GM19372 (cell line): ENCODE measurements around the gene HTRA1.

Experiments used
- ATAC-seq: cut with Tn5 transposase; IDR thresholded peaks from one replicate; pipeline ENCODE4 v1.9.1; 2021; ENCODE audit warnings: mild to moderate bottlenecking, low read depth, moderate library complexity; ENCODE audit not compliant: unreplicated experiment

Gene HTRA1

GRCh38 chr10:122454071-122454470, 7.3 kb upstream of the HTRA1 start:
- ATAC-seq: no peak

- no peak for ATAC-seq
These were observed 6.7 kb upstream of the HTRA1 start, which contains the start of gene ARMS2 for GRCh38 chr10:122454603-122455080. Gene ARMS2 (plus strand): TSS chr10:122454653. CDS start chr10:122454728, 75 bp downstream.

GRCh38 chr10:122455376-122456079, 5.8 kb upstream of the HTRA1 start:
- no peak for ATAC-seq

- ATAC-seq: no peak
These were observed 3.4 kb upstream of the HTRA1 start for GRCh38 chr10:122457934-122458333.

- no peak for ATAC-seq
These were observed 2.7 kb upstream of the HTRA1 start for GRCh38 chr10:122458693-122459092.

- ATAC-seq: no peak
These were observed 1.6 kb upstream of the HTRA1 start for GRCh38 chr10:122459561-122460273.

- ATAC-seq: no peak
These were observed 461 bp upstream of the HTRA1 start for GRCh38 chr10:122460891-122461293.

GRCh38 chr10:122461729-122462532, 578 bp downstream of the HTRA1 start:
- ATAC-seq: no peak

GRCh38 chr10:122462533-122463465, 1.4 kb downstream of the HTRA1 start:
- ATAC-seq: no peak

- no peak for ATAC-seq
These were observed 2.3 kb downstream of the HTRA1 start for GRCh38 chr10:122463466-122464249.

GRCh38 chr10:122464250-122464510, 2.8 kb downstream of the HTRA1 start:
- no peak for ATAC-seq

GRCh38 chr10:122464586-122464985, 3.2 kb downstream of the HTRA1 start:
- ATAC-seq: no peak

- no peak for ATAC-seq
These were observed 4.2 kb downstream of the HTRA1 start for GRCh38 chr10:122465401-122466040.

- ATAC-seq: no peak
These were observed 5.6 kb downstream of the HTRA1 start for GRCh38 chr10:122466951-122467381.

- no peak for ATAC-seq
These were observed 6.3 kb downstream of the HTRA1 start for GRCh38 chr10:122467701-122468100.

- no peak for ATAC-seq
These were observed 7.1 kb downstream of the HTRA1 start for GRCh38 chr10:122468307-122468925.

GRCh38 chr10:122468926-122469781, 7.8 kb downstream of the HTRA1 start:
- ATAC-seq: no peak

GRCh38 chr10:122469848-122470247, 8.5 kb downstream of the HTRA1 start:
- ATAC-seq: no peak
